Progenitor cell of endocrine pancreas (in vitro differentiated cells): Measurements from ENCODE around the gene NUP188. TPM values are rescaled to one million over a fixed set of nuclear protein-coding genes. Genes with fewer than 3 reads are reported as not detected.

Experiments
- DNase-seq: peaks from one replicate; pipeline ENCODE4 v3.0.0; 2021; ENCODE audit warnings: low spot score; ENCODE audit not compliant: unreplicated experiment
- H3K27ac Mint-ChIP-seq: 2 replicates; pipeline ENCODE4 v1.8.0; 2021; ENCODE audit warnings: mild to moderate bottlenecking, moderate library complexity, mixed read lengths
- H3K27me3 Mint-ChIP-seq: 2 replicates; pipeline ENCODE4 v1.8.0; 2021; ENCODE audit warnings: mixed read lengths
- H3K36me3 Mint-ChIP-seq: 2 replicates; pipeline ENCODE4 v1.8.0; 2022; ENCODE audit warnings: mixed read lengths; ENCODE audit not compliant: insufficient read depth
- H3K4me1 Mint-ChIP-seq: 2 replicates; pipeline ENCODE4 v1.8.0; 2021; ENCODE audit warnings: low read depth, mixed read lengths
- H3K4me3 Mint-ChIP-seq: 2 replicates; pipeline ENCODE4 v1.8.0; 2021; ENCODE audit warnings: low read depth, mild to moderate bottlenecking, moderate library complexity, mixed read lengths
- H3K9me3 Mint-ChIP-seq: 2 replicates; pipeline ENCODE4 v1.8.0; 2021; ENCODE audit warnings: low read depth, mixed read lengths
- CTCF ChIP-seq: fragments of 200-600 bp; sonication (generic); IDR thresholded peaks from one replicate; pipeline ENCODE4 v1.5.0; 2021; ENCODE audit warnings: antibody characterized with exemption, mild to moderate bottlenecking; ENCODE audit not compliant: unreplicated experiment
- total RNA-seq: library from RNA; stranded (reverse); gene quantifications from 2 replicates; pipeline ENCODE4 v1.2.1, GENCODE V29; 2021

NUP188 gene
- total RNA-seq, 1 donor from 2014 or later: 74.8 TPM

- peaks cover 9% of the 10 kb centered on the region for H3K36me3 Mint-ChIP-seq
- no peaks in the 10 kb centered on the region for H3K27me3 Mint-ChIP-seq
- DNase-seq: no peak
- H3K4me3 Mint-ChIP-seq: no peak overlapping the region
- H3K9me3 Mint-ChIP-seq: no peaks in the 10 kb centered on the region
- no peak overlapping the region for H3K27ac Mint-ChIP-seq
- peaks cover 20% of the 10 kb centered on the region for H3K4me1 Mint-ChIP-seq
- TF ChIP-seq CTCF: no peak
Observed at GRCh38 chr9:128916745-128917144, 30.8 kb upstream of the NUP188 start.

- peaks cover 9% of the 10 kb centered on the region for H3K36me3 Mint-ChIP-seq
- H3K9me3 Mint-ChIP-seq: no peaks in the 10 kb centered on the region
- H3K27me3 Mint-ChIP-seq: no peaks in the 10 kb centered on the region
- TF ChIP-seq CTCF: no peak
- no peak overlapping the region for H3K27ac Mint-ChIP-seq
- no peak for DNase-seq
- peaks cover 17% of the 10 kb centered on the region for H3K4me1 Mint-ChIP-seq
- no peak overlapping the region for H3K4me3 Mint-ChIP-seq
Observed at GRCh38 chr9:128917151-128917849, 30.2 kb upstream of the NUP188 start.

- no peak for DNase-seq
- Mint-ChIP-seq H3K36me3 (peaks cover 7% of the 10 kb centered on the region), H3K27ac (no peak overlapping the region), H3K27me3 (no peaks in the 10 kb centered on the region), H3K9me3 (no peaks in the 10 kb centered on the region), H3K4me3 (no peak overlapping the region), H3K4me1 (peaks cover 6% of the 10 kb centered on the region)
- TF ChIP-seq CTCF: no peak
Observed at GRCh38 chr9:128918921-128919320, 28.6 kb upstream of the NUP188 start.

- Mint-ChIP-seq H3K27ac (no peak overlapping the region), H3K4me3 (no peak overlapping the region), H3K27me3 (no peaks in the 10 kb centered on the region), H3K4me1 (peaks cover 6% of the 10 kb centered on the region), H3K9me3 (no peaks in the 10 kb centered on the region), H3K36me3 (peaks cover 7% of the 10 kb centered on the region)
- no peak for TF ChIP-seq CTCF
- no peak for DNase-seq
Observed at GRCh38 chr9:128919402-128920089, 28.0 kb upstream of the NUP188 start.

- no peak for DNase-seq
- Mint-ChIP-seq H3K4me3 (peak within 1 kb of the TSS; percentile 83), H3K27me3 (no peaks in the 10 kb centered on the region), H3K27ac (peak within 1 kb of the TSS; percentile 96), H3K9me3 (no peaks in the 10 kb centered on the region), H3K4me1 (peaks cover 6% of the 10 kb centered on the region), H3K36me3 (peaks cover 6% of the 10 kb centered on the region)
- TF ChIP-seq CTCF: no peak
Observed at GRCh38 chr9:128920381-128921058, 27.0 kb upstream of the NUP188 start, which contains the start of gene PHYHD1. Gene PHYHD1 (plus strand): TSS chr9:128920982. CDS start chr9:128922324, 1,342 bp downstream.
